Transverse colon (tissue), 4 donors: ENCODE data around the gene P2RY12. TPM values are rescaled to one million over a fixed set of nuclear protein-coding genes. Genes with fewer than 3 reads are reported as not detected.

Source experiments
- DNase-seq: peaks from one replicate; pipeline ENCODE4 v3.0.0-alpha.2; 2019
- H3K27ac ChIP-seq, 4 donors: fragments of 200-600 bp; sonication (generic); 2 replicates each; pipeline ENCODE4 v1.5.1; 2016 to 2018; ENCODE audit warnings: inconsistent platforms in 4 of 4
- H3K27me3 ChIP-seq: fragments of 200-600 bp; sonication (generic); 2 replicates; pipeline ENCODE4 v1.5.1; 2017; ENCODE audit warnings: inconsistent platforms
- H3K36me3 ChIP-seq, 4 donors: fragments of 200-600 bp; sonication (generic); 2 replicates each; pipeline ENCODE4 v1.5.1; 2017 to 2019; ENCODE audit warnings: inconsistent platforms in 4 of 4
- H3K4me1 ChIP-seq, 4 donors: fragments of 200-600 bp; sonication (generic); 2 replicates each; pipeline ENCODE4 v1.5.1; 2017 to 2020; ENCODE audit warnings: inconsistent platforms in 4 of 4
- H3K4me3 ChIP-seq, 4 donors: fragments of 200-600 bp; sonication (generic); 1 replicate in 1 of 4; 2 replicates in 3 of 4; pipeline versions ENCODE4 v1.5.1 to v1.6.1; 2017 to 2019; ENCODE audit warnings: inconsistent platforms in 4 of 4
- H3K9me3 ChIP-seq, 2 donors: fragments of 200-600 bp; sonication (generic); 2 replicates each; pipeline ENCODE4 v1.5.1; 2017 to 2019; ENCODE audit warnings: inconsistent platforms in 2 of 2
- CTCF ChIP-seq, 5 experiments: fragments of 200-600 bp in 3 of 5; fragments of 450-650 bp in 2 of 5; sonication (generic) in 3 of 5; IDR thresholded peaks; 1 replicate in 2 of 5; 2 replicates in 3 of 5; pipeline ENCODE4 v1.5.1; 2016 to 2017; ENCODE audit warnings: antibody characterized with exemption in 5 of 5, inconsistent platforms in 3 of 5, mild to moderate bottlenecking in 2 of 5, moderate library complexity in 1 of 5
- EP300 ChIP-seq: sonication (generic); formaldehyde crosslinking; IDR thresholded peaks from one replicate; pipeline ENCODE4 v1.6.1; 2017; ENCODE audit warnings: antibody characterized with exemption, low read depth
- POLR2A ChIP-seq: fragments of 450-650 bp; IDR thresholded peaks from one replicate; pipeline ENCODE4 v1.6.1; 2016; ENCODE audit warnings: antibody characterized with exemption, mild to moderate bottlenecking, moderate library complexity
- POLR2AphosphoS5 ChIP-seq, 3 donors: sonication (generic); formaldehyde crosslinking; IDR thresholded peaks; one replicate each; pipeline ENCODE4 v1.6.1; 2016; ENCODE audit warnings: antibody characterized with exemption in 3 of 3
- WGBS, 2 donors: methylation state at CpG; one replicate each; pipeline ENCODE4 v1.1.5; 2018; ENCODE audit warnings: low coverage in 1 of 2; 5-methylcytosine and 5-hydroxymethylcytosine counted together
- in situ Hi-C, 4 donors: fragments of 200-750 bp; cut with MboI; loops; one replicate each; pipeline versions ENCODE4 v1.15.0 to v1.15.1; 2017; ENCODE audit warnings: low sequenced_read_pairs in 3 of 4, low pct_ligation_motif_present in 1 of 4, low pct_unique_long_range_greater_than_20kb in 1 of 4
- intact Hi-C: fragments of 100-400 bp; cut with DNase I; formaldehyde crosslinking; loops from one replicate; pipeline ENCODE4 v1.15.1; 2023; ENCODE audit warnings: low total_unique reads
- total RNA-seq, 4 donors: library from RNA; depleted of rRNA; stranded (reverse); fragments of >200 nt; gene quantifications; one replicate each; pipeline ENCODE4 v1.1.0, GENCODE V29; 2016

P2RY12 gene
- total RNA-seq = 1 to 10 TPM in 2 of 4 donors, not detected in 2; 1.1 to 1.4 TPM

- no peaks in the 10 kb centered on the region for H3K9me3 ChIP-seq
- intact Hi-C loops = no loop called here
- peaks cover 0 to 29% (median 8%) of the 10 kb centered on the region in 4 donors for H3K4me1 ChIP-seq
- H3K27ac ChIP-seq = peak within 1 kb of the TSS; percentile 6 to 57 (median 50)
- TF ChIP-seq EP300 (no peak), POLR2A (no peak), POLR2AphosphoS5 (IDR thresholded peaks at IDR 0.05) (no peak), CTCF (IDR thresholded peaks at IDR 0.05) (no peak)
- no peaks in the 10 kb centered on the region for H3K27me3 ChIP-seq
- H3K36me3 ChIP-seq = no peaks in the 10 kb centered on the region
- H3K4me3 ChIP-seq = peak within 1 kb of the TSS in 2 of 4 donors; percentile 3 to 5
- WGBS, 2 donors = 67 to 79% methylated on average over 4 of the region's 4 CpGs
- DNase-seq = no peak
- in situ Hi-C loops = no loop called here
Measured at GRCh38 chr3:151384741-151385174, at the start of gene P2RY12. Gene P2RY12, minus strand, starts transcription at chr3:151384753. Its CDS starts 45,908 bp downstream, at chr3:151338845.

DNA sequence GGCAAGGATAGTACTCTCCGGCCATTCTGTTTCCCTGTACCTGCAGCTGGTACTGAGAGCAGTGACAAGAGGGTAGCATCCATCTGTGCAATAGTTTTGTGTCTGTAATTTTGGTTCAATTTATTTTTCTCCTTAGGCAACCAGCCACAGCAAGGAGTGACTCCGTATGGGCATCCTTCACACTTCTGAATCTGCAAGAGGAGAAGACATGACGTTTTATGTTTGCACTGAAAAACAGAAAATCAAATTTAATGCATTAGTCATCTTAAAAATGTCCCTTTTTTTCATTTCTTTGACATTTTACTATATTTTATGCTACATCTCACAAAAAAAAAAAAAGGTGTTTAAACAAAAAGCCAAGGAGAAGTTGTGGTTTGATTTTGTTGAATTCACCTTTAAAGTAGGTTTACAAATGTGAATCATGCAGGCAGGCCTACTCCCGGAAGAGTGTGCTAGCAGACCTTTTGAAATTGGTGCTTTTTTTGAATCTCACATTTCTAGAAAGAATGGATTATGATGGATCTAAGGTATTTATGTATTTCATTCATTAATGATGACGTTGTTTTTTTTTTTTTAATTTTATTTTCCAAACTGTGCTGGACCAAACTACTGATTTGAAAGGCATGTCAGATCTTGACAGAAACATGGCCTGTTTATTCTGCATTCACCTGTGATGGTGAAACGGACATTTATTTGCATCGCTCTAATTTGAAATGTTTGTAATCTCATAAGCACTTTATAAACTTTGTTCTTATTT, 48.2 kb upstream of the P2RY12 start:
- H3K36me3 ChIP-seq = no peaks in the 10 kb centered on the region
- in situ Hi-C loops = loop anchor here (10.0 kb wide), 2 partner anchors 402 to 482 kb away; no protein-coding TSS in a partner anchor
- 83 to 90% methylated on average over 7 of the region's 7 CpGs for WGBS, 2 donors

GRCh38 chr3:151431940-151432339, 47.4 kb upstream of the P2RY12 start:
- TF ChIP-seq CTCF (IDR thresholded peaks at IDR 0.05) = no peak
- TF ChIP-seq POLR2AphosphoS5 (IDR thresholded peaks at IDR 0.05) = no peak
- TF ChIP-seq EP300 = no peak
- no peak for TF ChIP-seq POLR2A
- in situ Hi-C loops = loop anchor here (10.0 kb wide), 2 partner anchors 403 to 483 kb away; no protein-coding TSS in a partner anchor
- H3K36me3 ChIP-seq = no peaks in the 10 kb centered on the region
- H3K9me3 ChIP-seq = no peaks in the 10 kb centered on the region
- no peaks in the 10 kb centered on the region for H3K4me1 ChIP-seq
- H3K27ac ChIP-seq = no peak overlapping the region
- no peaks in the 10 kb centered on the region for H3K27me3 ChIP-seq
- intact Hi-C loops = no loop called here
- WGBS, 2 donors = 82 to 100% methylated on average over 2 to 3 of the region's 3 CpGs
- no peak overlapping the region for H3K4me3 ChIP-seq
- no peak for DNase-seq

More for the DNA sequence above, 48.2 kb upstream of the P2RY12 start:
- no peaks in the 10 kb centered on the region for H3K27me3 ChIP-seq
- TF ChIP-seq POLR2A (no peak), CTCF (IDR thresholded peaks at IDR 0.05) (no peak), EP300 (no peak), POLR2AphosphoS5 (IDR thresholded peaks at IDR 0.05) (no peak)
- H3K4me1 ChIP-seq = no peaks in the 10 kb centered on the region
- H3K4me3 ChIP-seq = no peak overlapping the region
- DNase-seq = no peak
- no peak overlapping the region for H3K27ac ChIP-seq
- intact Hi-C loops = no loop called here
- no peaks in the 10 kb centered on the region for H3K9me3 ChIP-seq

DNA sequence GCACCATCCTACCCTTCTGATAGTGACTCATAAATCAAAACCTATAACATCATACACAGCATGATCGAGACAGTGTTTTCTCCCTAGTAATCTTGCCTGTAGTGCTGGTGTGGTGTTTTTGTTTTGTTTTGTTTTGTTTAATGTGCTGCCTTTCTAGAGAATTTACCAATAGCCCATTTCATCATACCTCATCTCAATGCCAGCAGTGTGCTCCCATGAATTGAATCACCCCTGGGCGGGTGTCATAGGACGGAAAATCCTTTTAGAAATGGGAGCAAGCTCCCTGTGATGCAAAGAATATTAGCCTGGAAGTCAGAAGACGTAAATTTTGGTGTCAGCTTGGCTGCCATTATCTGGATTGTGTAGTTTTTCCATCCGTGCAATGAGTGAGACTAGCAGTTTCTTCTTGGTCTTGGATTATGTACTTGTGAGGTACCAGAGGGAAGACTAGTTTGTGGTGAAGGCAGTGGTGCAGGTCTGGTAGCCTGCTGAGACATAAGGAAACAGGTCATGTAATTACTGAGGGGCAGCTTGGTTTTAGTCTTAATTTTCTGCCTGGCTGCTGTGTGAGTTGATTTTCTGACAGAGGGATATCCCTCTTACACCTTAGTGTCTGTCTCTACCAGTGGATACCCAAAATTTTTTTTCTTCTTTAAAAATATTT, 46.4 kb upstream of the P2RY12 start:
- Histone ChIP-seq H3K4me3 (no peak overlapping the region), H3K9me3 (no peaks in the 10 kb centered on the region), H3K27me3 (no peaks in the 10 kb centered on the region), H3K4me1 (no peaks in the 10 kb centered on the region), H3K36me3 (no peaks in the 10 kb centered on the region), H3K27ac (no peak overlapping the region)
- 74 to 88% methylated on average over 4 to 5 of the region's 5 CpGs for WGBS, 2 donors
- in situ Hi-C loops (loop anchor here (10.0 kb wide), 2 partner anchors 404 to 484 kb away; no protein-coding TSS in a partner anchor), intact Hi-C loops (no loop called here)
- TF ChIP-seq CTCF (IDR thresholded peaks at IDR 0.05) (no peak), POLR2A (no peak), EP300 (no peak), POLR2AphosphoS5 (IDR thresholded peaks at IDR 0.05) (no peak)
- no peak for DNase-seq
